ENCODE measurements around the gene UBE2E1. TPM values are rescaled to one million over a fixed set of nuclear protein-coding genes. Genes with fewer than 3 reads are reported as not detected.

UBE2E1 gene
- total RNA-seq, 2 donors from 2014 or later: 41.2 to 53.3 TPM

DNA sequence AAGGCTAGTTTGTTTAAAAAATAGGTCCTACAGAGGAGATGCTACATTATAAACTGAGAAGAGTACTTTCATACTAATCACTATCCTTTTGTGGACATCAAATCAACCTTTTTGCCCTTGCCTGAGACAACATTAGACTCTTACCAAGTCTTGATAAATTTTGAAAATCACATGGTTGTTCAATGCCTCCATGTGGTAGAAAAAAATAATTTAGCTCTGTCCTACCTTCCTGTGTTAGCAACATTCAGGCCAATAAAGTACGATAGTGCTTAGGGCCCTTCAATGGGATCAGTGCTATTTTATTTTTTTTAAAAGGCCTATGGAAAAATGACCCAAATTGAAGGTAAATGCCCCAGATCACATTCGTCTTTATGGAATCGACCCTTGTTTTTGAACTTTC lies 5.0 kb upstream of the UBE2E1 start:
- Histone ChIP-seq H3K4me3 (no peak overlapping the region), H3K4me1 (ENCODE audit: control insufficient read depth in 1 of 2, low read depth in 2 of 2) (no peaks in the 10 kb centered on the region), H3K9me3 (no peaks in the 10 kb centered on the region), H3K27me3 (replicated peaks; ENCODE audit: insufficient read depth) (no peaks in the 10 kb centered on the region), H3K36me3 (no peaks in the 10 kb centered on the region), H3K27ac (no peak overlapping the region)
- TF ChIP-seq, protein P1, sequence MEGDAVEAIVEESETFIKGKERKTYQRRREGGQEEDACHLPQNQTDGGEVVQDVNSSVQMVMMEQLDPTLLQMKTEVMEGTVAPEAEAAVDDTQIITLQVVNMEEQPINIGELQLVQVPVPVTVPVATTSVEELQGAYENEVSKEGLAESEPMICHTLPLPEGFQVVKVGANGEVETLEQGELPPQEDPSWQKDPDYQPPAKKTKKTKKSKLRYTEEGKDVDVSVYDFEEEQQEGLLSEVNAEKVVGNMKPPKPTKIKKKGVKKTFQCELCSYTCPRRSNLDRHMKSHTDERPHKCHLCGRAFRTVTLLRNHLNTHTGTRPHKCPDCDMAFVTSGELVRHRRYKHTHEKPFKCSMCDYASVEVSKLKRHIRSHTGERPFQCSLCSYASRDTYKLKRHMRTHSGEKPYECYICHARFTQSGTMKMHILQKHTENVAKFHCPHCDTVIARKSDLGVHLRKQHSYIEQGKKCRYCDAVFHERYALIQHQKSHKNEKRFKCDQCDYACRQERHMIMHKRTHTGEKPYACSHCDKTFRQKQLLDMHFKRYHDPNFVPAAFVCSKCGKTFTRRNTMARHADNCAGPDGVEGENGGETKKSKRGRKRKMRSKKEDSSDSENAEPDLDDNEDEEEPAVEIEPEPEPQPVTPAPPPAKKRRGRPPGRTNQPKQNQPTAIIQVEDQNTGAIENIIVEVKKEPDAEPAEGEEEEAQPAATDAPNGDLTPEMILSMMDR (IDR thresholded peaks at IDR 0.05): peak; percentile 12
- DNase-seq (ENCODE audit: low spot score) (no peak), ATAC-seq (ENCODE audit: insufficient number of reproducible peaks, low FRiP score, low read depth) (no peak)

DNA sequence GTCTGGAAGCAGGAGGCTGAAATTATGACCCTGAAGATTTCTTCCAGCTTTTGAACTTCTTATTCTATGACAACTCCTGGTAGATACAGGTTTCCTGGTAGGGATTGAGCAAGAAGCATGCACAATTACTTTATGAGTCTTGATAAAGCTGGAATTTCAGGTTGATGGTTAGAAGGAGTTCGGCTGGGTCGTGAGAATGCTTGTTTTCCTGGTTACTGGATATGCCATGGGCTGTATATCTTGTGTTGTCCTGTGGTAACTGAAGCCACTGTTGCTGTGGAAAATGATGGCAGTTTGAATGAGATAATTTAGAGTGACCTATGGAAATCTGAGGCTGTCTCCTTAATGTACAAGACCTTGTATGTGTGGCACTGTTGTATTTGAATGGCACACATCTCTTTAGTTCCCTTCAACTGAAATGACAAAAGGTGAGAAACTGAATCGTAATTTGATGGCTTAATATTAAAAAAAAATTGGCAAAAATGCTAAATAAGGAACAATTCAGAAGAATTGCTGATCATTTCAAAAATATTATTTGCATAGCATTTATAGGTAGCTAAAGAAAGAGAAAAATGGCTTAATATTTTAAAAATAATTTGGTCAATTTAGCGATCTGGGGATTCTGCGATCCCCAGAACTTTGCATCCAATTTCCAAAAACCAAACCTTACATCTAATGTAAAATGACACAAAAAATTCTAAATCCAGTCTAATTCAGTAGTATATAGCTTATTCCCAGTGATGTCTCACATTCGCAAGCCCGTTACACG lies 1.1 kb upstream of the UBE2E1 start:
- no peaks in the 10 kb centered on the region for H3K27me3 ChIP-seq (replicated peaks; ENCODE audit: insufficient read depth)
- DNase-seq (ENCODE audit: low spot score) (no peak), ATAC-seq (ENCODE audit: insufficient number of reproducible peaks, low FRiP score, low read depth) (no peak)
- TF ChIP-seq, protein P1 (IDR thresholded peaks at IDR 0.05): no peak
- H3K27ac ChIP-seq: no peak overlapping the region
- peaks cover 2% of the 10 kb centered on the region for H3K36me3 ChIP-seq
- H3K4me3 ChIP-seq: peak overlapping the region; percentile 99
- H3K9me3 ChIP-seq: no peaks in the 10 kb centered on the region
- peaks cover 18 to 25% of the 10 kb centered on the region in 2 donors for H3K4me1 ChIP-seq (ENCODE audit: control insufficient read depth in 1 of 2, low read depth in 2 of 2)

DNA sequence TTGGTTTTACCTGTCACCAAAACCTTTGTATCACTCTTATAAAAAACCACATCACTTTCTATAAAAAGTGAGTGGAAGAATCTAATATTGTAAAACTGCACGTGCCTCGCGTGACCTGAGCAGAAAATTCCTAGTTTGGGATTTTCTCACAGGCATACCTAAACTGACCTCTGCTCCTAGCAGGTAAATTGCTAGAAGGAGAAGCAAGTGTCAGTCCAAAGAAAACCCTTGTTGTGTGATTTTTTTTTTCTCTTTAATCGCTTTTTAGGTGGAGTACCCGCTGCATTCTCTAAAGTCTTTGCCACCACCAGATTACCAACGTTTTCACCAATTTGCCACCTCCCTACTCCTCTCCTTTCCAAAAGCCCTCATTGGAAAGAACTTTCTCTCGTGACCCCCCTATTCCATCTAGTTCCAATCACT lies 534 bp upstream of the UBE2E1 start:
- no peaks in the 10 kb centered on the region for H3K9me3 ChIP-seq
- TF ChIP-seq, protein P1 (IDR thresholded peaks at IDR 0.05): no peak
- H3K4me1 ChIP-seq (ENCODE audit: control insufficient read depth in 1 of 2, low read depth in 2 of 2): peaks cover 18 to 31% of the 10 kb centered on the region in 2 donors
- no peak for DNase-seq (ENCODE audit: low spot score)
- peak overlapping the region; percentile 99 for H3K4me3 ChIP-seq
- no peak overlapping the region for H3K27ac ChIP-seq
- H3K36me3 ChIP-seq: peaks cover 2% of the 10 kb centered on the region
- ATAC-seq (ENCODE audit: insufficient number of reproducible peaks, low FRiP score, low read depth): no peak
- no peaks in the 10 kb centered on the region for H3K27me3 ChIP-seq (replicated peaks; ENCODE audit: insufficient read depth)

DNA sequence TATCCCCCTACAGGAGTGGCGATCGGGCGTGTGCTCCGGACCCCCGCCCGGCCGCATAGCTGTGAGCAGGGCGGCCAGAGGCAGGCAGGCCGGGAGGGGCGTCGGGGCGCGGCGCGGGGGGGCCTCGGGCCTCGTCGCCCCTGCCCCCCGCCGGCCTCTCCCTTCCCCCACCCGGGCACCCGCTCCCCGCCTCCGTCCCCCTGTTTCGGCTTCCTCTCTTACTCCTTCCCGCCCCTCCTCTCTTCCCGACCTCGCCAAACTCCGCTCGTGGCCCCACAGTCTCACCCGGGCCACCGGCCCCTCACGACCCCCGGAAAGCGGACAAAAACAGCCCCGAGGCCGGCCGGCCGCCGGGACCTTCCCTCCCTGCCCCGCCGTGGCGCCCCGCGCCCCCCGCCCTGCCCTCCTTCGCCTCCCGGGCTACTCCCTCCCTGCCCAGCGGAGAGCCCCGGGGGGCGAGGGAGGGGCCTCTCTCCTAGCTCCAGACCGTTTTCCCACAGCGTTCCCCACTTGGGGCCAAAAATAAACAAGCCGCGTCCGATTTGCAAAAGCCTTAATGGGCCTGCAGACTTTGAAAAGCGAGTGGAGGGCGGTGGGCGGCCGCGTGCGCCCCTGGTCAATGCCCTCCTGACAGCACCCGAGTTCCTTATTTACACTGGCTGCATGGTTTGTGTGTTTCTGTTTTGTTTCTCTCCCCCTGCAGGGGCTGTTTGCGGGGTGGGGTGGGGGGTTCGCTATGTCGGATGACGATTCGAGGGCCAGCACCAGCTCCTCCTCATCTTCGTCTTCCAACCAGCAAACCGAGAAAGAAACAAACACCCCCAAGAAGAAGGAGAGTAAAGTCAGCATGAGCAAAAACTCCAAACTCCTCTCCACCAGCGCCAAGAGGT lies 1.0 kb downstream of the UBE2E1 start:
- peaks cover 2% of the 10 kb centered on the region for H3K36me3 ChIP-seq
- peak overlapping the region; percentile 60 to 61 for H3K27ac ChIP-seq
- TF ChIP-seq, protein P1 (IDR thresholded peaks at IDR 0.05): no peak
- peaks cover 22 to 39% of the 10 kb centered on the region in 2 donors for H3K4me1 ChIP-seq (ENCODE audit: control insufficient read depth in 1 of 2, low read depth in 2 of 2)
- H3K4me3 ChIP-seq: peak overlapping the region; percentile 99
- no peaks in the 10 kb centered on the region for H3K27me3 ChIP-seq (replicated peaks; ENCODE audit: insufficient read depth)
- no peaks in the 10 kb centered on the region for H3K9me3 ChIP-seq
- ATAC-seq (ENCODE audit: insufficient number of reproducible peaks, low FRiP score, low read depth) (no peak), DNase-seq (ENCODE audit: low spot score) (no peak)

DNA sequence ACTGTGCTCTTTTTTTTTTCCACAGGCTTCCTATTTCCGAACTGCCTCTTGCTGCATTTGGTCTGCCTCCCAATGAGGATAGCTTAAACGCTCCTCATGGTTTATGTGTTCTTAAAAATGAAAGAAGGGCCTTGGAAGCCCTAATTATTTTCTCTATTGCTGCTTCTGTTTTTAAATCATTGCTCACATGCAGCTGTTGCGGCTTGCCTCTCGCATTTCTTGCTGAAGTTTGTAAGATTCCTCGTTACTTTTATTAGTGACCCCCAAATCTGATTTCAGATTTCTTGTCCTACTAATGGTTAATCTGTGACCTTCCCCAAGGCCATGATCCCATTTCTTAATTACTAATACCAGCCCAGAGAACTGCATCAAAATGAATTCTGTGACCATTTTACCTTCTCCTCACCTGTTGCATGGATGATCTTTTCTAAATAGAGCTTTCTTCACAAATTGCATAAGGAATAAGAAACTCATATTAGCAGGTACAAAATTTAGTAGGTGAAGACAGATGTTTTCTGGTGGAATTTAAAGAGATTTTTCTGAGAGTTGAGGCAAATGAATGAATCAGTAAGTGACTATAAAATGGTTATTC lies 1.8 kb downstream of the UBE2E1 start:
- Histone ChIP-seq H3K4me3 (peak overlapping the region; percentile 99), H3K9me3 (no peaks in the 10 kb centered on the region), H3K27me3 (replicated peaks; ENCODE audit: insufficient read depth) (no peaks in the 10 kb centered on the region), H3K36me3 (peaks cover 2% of the 10 kb centered on the region), H3K27ac (peak overlapping the region in 1 of 2 donors; percentile 60), H3K4me1 (ENCODE audit: control insufficient read depth in 1 of 2, low read depth in 2 of 2) (peaks cover 22 to 47% of the 10 kb centered on the region in 2 donors)
- DNase-seq (ENCODE audit: low spot score): no peak
- TF ChIP-seq, protein P1 (IDR thresholded peaks at IDR 0.05): no peak
- ATAC-seq (ENCODE audit: insufficient number of reproducible peaks, low FRiP score, low read depth): no peak
